Activated naive CD4-positive, alpha-beta T cell treated with anti-CD3 and anti-CD28 coated beads, Interleukin-2, amount 50 U/mL, for 24 hours (primary cell): ENCODE data around the gene ACOT4.

Experiments used
- H3K27ac Mint-ChIP-seq: one replicate; pipeline ENCODE4 v1.8.0; 2021; ENCODE audit warnings: mild to moderate bottlenecking, mixed read lengths
- H3K27me3 Mint-ChIP-seq: one replicate; pipeline ENCODE4 v1.8.0; 2021; ENCODE audit warnings: mixed read lengths
- H3K36me3 Mint-ChIP-seq: one replicate; pipeline ENCODE4 v1.8.0; 2021; ENCODE audit warnings: mixed read lengths
- H3K4me1 Mint-ChIP-seq: one replicate; pipeline ENCODE4 v1.8.0; 2021; ENCODE audit warnings: mixed read lengths
- H3K4me3 Mint-ChIP-seq: one replicate; pipeline ENCODE4 v1.8.0; 2021; ENCODE audit warnings: mild to moderate bottlenecking, mixed read lengths
- H3K9me3 Mint-ChIP-seq: one replicate; pipeline ENCODE4 v1.8.0; 2021; ENCODE audit warnings: mixed read lengths

ACOT4 gene

DNA sequence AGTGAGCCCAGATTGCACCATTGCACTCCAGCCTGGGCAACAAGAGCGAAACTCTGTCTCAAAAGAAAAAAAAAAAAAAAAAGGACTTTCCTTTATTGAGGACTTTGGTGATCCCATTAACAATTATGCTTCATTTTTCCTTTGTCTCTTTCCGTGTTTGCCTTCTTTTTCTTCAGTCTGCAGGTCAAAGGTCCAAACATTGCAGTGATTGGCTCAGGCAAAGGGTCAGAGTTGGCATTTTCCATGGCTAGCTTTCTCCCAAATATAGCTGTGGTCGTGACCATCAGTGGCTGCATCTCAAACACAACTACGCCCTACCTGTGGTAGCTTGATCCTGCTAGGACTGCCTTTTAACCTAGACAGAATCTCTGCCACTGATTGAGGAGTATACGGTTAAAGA is 46.2 kb downstream of the ACOT4 start:
- H3K4me3 Mint-ChIP-seq: no peak overlapping the region
- no peaks in the 10 kb centered on the region for H3K9me3 Mint-ChIP-seq
- peaks cover 10% of the 10 kb centered on the region for H3K4me1 Mint-ChIP-seq
- no peaks in the 10 kb centered on the region for H3K36me3 Mint-ChIP-seq
- H3K27me3 Mint-ChIP-seq: peaks cover 3% of the 10 kb centered on the region
- no peak overlapping the region for H3K27ac Mint-ChIP-seq

DNA sequence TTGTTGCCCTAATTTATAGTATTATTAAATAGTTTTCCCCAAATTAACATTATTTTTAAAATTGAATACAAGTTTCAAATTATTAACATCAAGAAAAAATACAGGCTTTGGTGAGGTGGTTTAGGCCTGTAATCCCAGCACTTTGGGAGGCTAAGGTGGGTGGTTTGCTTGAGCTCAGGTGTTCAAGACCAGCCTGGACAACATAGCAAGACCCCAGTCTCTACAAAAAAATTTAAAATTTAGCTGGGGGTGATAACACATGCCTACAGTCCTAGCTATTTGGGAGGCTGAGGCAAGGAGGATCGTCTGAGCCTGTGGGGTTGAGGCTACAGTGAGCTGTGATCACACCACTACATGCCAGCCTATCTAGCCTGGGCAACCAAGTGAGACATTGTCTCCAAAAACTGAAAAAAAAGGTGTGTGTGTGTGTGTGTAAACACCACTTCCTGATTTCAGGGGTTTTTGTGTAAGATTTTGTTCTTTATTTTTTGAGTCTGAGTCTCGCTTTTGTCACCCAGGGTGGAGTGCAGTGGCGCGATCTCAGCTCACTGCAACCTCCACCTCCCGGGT is 49.2 kb downstream of the ACOT4 start:
- Mint-ChIP-seq H3K9me3 (no peaks in the 10 kb centered on the region), H3K27ac (no peak overlapping the region), H3K27me3 (no peaks in the 10 kb centered on the region), H3K4me1 (peaks cover 21% of the 10 kb centered on the region), H3K4me3 (no peak overlapping the region), H3K36me3 (no peaks in the 10 kb centered on the region)

DNA sequence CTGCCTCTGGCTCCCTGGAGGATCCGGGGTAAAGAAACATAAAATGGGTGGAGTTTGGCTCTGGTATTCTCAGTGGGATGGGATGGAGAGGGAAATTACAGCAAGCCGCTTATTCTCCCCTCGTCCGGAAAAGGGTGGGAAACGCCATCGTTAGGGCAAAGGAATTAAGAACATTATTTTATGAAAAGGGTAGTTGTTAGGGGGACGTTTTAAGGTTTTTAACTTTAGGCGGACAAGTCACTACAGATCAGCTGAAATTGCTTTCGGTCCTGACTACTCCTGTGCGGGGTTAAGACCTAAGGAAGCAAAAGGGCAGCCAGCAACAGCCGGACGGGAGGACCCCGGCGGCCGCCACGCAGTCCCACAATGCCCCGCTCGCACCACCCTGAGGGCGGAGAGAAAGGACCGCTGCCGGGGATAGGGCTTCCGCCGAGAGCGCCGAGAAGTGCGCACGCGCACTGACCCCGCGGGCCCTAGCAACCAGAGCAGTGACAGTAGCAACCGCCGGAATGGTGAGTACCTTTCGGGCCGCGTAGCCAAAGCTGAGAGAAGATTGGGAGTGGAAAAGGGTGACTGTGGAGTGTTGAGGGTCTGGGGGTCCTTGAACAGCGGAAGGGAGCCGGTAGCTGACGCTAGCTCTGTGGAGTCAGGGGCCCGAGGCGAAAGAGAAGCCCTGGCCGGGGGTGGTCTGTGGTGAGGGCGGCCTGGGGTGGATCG is 53.0 kb downstream of the ACOT4 start, which contains the start of gene DNAL1:
TSS of gene DNAL1 (plus strand) at position 456 of the 717 bp plus-strand sequence. CDS start at position 510, 54 bp downstream.
- no peaks in the 10 kb centered on the region for H3K36me3 Mint-ChIP-seq
- peak within 1 kb of the TSS; percentile 91 for H3K27ac Mint-ChIP-seq
- H3K4me1 Mint-ChIP-seq: peaks cover 16% of the 10 kb centered on the region
- no peaks in the 10 kb centered on the region for H3K9me3 Mint-ChIP-seq
- H3K27me3 Mint-ChIP-seq: no peaks in the 10 kb centered on the region
- peak within 1 kb of the TSS; percentile 98 for H3K4me3 Mint-ChIP-seq

DNA sequence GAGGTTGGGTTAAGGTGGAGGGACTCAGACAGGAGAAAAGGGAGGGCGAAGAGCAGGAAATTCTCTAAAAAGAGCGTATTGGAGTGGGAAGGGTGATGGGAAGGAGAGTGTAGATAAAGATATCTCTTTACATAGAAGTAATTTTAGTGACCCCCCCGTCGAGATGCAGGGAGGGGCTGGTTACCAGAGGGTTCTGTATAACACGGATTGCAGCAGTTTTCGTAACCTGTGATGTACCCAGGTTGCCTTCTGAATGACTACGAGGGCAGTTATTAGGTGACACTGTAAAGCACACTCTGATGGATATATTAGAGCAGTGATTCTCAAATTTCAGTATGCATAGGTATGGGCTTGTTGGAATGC is 53.6 kb downstream of the ACOT4 start:
- peaks cover 16% of the 10 kb centered on the region for H3K4me1 Mint-ChIP-seq
- no peaks in the 10 kb centered on the region for H3K36me3 Mint-ChIP-seq
- no peaks in the 10 kb centered on the region for H3K27me3 Mint-ChIP-seq
- H3K4me3 Mint-ChIP-seq: peak overlapping the region; percentile 98
- H3K9me3 Mint-ChIP-seq: no peaks in the 10 kb centered on the region
- H3K27ac Mint-ChIP-seq: peak overlapping the region; percentile 91
